ENCODE data around the gene AAMP. TPM values are rescaled to one million over a fixed set of nuclear protein-coding genes. Genes with fewer than 3 reads are reported as not detected.
A peak's percentile ranks its signal among the peaks of the same experiment; 100 is the strongest.

AAMP gene
- total and polyA plus RNA-seq, 4 experiments from 2014 or later, result 66.2 to 101 (median 72.6) TPM

- Histone ChIP-seq H3K27ac (ENCODE audit: low read depth, low read length) (no peak overlapping the region), H3K9me3 (ENCODE audit: control insufficient read depth in 1 of 2, low read length in 2 of 2) (no peaks in the 10 kb centered on the region), H3K4me1 (ENCODE audit: insufficient read depth, low read length) (peaks cover 8% of the 10 kb centered on the region), H3K4me3 (ENCODE audit: low read length in 2 of 2) (no peak overlapping the region), H3K36me3 (ENCODE audit: insufficient read depth, low read length) (no peaks in the 10 kb centered on the region), H3K27me3 (ENCODE audit: insufficient read depth, low read length) (no peaks in the 10 kb centered on the region)
- Mint-ChIP-seq H3K27ac (peak overlapping the region in 1 of 7 donors; percentile 41), H3K36me3 (no peaks in the 10 kb centered on the region), H3K4me3 (no peak overlapping the region), H3K27me3 (peaks cover 0 to 1% of the 10 kb centered on the region in 2 donors), H3K4me1 (peaks cover 3 to 11% (median 6%) of the 10 kb centered on the region in 4 donors), H3K9me3 (no peaks in the 10 kb centered on the region)
- DNase-seq, result no peak
- ChIA-PET POLR2A (ENCODE audit: partially characterized antibody) (no interaction called here), CTCF (ENCODE audit: partially characterized antibody) (interaction anchor here (1.5 to 5.4 kb wide), 2 partner anchors 52 to 56 kb away, joined by 3 to 44 read pairs; partner anchors contain the start of gene CATIP)
- intact Hi-C loops (cut with micrococcal nuclease), result no loop called here
These were observed 35.4 kb upstream of the AAMP start for GRCh38 chr2:218305383-218305782.

GRCh38 chr2:218301176-218301819, 31.4 kb upstream of the AAMP start:
- H3K36me3 ChIP-seq (ENCODE audit: insufficient read depth, low read length), result no peaks in the 10 kb centered on the region
- H3K4me1 ChIP-seq (ENCODE audit: insufficient read depth, low read length), result peaks cover 8% of the 10 kb centered on the region
- no peaks in the 10 kb centered on the region for H3K27me3 Mint-ChIP-seq
- no peaks in the 10 kb centered on the region for H3K36me3 Mint-ChIP-seq
- ChIA-PET POLR2A (ENCODE audit: partially characterized antibody) (interaction anchor here (0.9 to 1.9 kb wide), 12 partner anchors 9 to 105 kb away, joined by 3 to 12 read pairs (median 4); partner anchors contain the start of genes CATIP and TMBIM1), CTCF (ENCODE audit: partially characterized antibody) (interaction anchor here (0.6 to 3.9 kb wide), 28 partner anchors 9 to 547 kb away, joined by 3 to 136 read pairs (median 4); partner anchors contain the start of genes AAMP, CATIP, CTDSP1 and PNKD)
- no peaks in the 10 kb centered on the region for H3K27me3 ChIP-seq (ENCODE audit: insufficient read depth, low read length)
- H3K9me3 Mint-ChIP-seq, result no peaks in the 10 kb centered on the region
- no peaks in the 10 kb centered on the region for H3K9me3 ChIP-seq (ENCODE audit: control insufficient read depth in 1 of 2, low read length in 2 of 2)
- no peak overlapping the region for H3K4me3 ChIP-seq (ENCODE audit: low read length in 2 of 2)
- DNase-seq, result peak; percentile 83 to 87 (median 84)
- H3K27ac Mint-ChIP-seq, result peak overlapping the region; percentile 7 to 91 (median 39)
- H3K27ac ChIP-seq (ENCODE audit: low read depth, low read length), result no peak overlapping the region
- intact Hi-C loops (cut with micrococcal nuclease), result loop anchor here (1.0 kb wide), 7 partner anchors 15 to 347 kb away; partner anchors contain the start of gene CATIP
- H3K4me1 Mint-ChIP-seq, result peaks cover 3 to 8% (median 5%) of the 10 kb centered on the region in 4 donors
- H3K4me3 Mint-ChIP-seq, result no peak overlapping the region

GRCh38 chr2:218300141-218300540, 30.2 kb upstream of the AAMP start:
- Histone ChIP-seq H3K9me3 (ENCODE audit: control insufficient read depth in 1 of 2, low read length in 2 of 2) (no peaks in the 10 kb centered on the region), H3K4me3 (ENCODE audit: low read length in 2 of 2) (no peak overlapping the region), H3K4me1 (ENCODE audit: insufficient read depth, low read length) (peaks cover 8% of the 10 kb centered on the region), H3K27ac (ENCODE audit: low read depth, low read length) (no peak overlapping the region), H3K27me3 (ENCODE audit: insufficient read depth, low read length) (no peaks in the 10 kb centered on the region), H3K36me3 (ENCODE audit: insufficient read depth, low read length) (no peaks in the 10 kb centered on the region)
- Mint-ChIP-seq H3K9me3 (no peaks in the 10 kb centered on the region), H3K4me1 (peaks cover 3 to 12% (median 7%) of the 10 kb centered on the region in 4 donors), H3K27ac (peak overlapping the region in 2 of 7 donors; percentile 0 to 33), H3K4me3 (peak overlapping the region in 1 of 8 donors; percentile 22), H3K27me3 (no peaks in the 10 kb centered on the region), H3K36me3 (no peaks in the 10 kb centered on the region)
- intact Hi-C loops (cut with micrococcal nuclease), result no loop called here
- DNase-seq, result no peak
- POLR2A ChIA-PET (ENCODE audit: partially characterized antibody), result interaction anchor here (1.2 to 2.4 kb wide), 3 partner anchors 27 to 97 kb away, joined by 3 to 8 read pairs (median 3); partner anchors contain the start of gene CATIP
- CTCF ChIA-PET (ENCODE audit: partially characterized antibody), result interaction anchor here (1.1 to 20.1 kb wide), 4 partner anchors 10 to 58 kb away, joined by 3 to 446 read pairs (median 81); partner anchors contain the start of genes AAMP, CATIP and PNKD

GRCh38 chr2:218298314-218298875, 28.5 kb upstream of the AAMP start:
- Mint-ChIP-seq H3K27ac (peak overlapping the region in 2 of 7 donors; percentile 12 to 56), H3K4me3 (no peak overlapping the region), H3K9me3 (no peaks in the 10 kb centered on the region), H3K27me3 (no peaks in the 10 kb centered on the region), H3K36me3 (no peaks in the 10 kb centered on the region), H3K4me1 (peaks cover 10 to 28% (median 20%) of the 10 kb centered on the region in 4 donors)
- CTCF ChIA-PET (ENCODE audit: partially characterized antibody), result interaction anchor here (0.9 to 20.1 kb wide), 10 partner anchors 8 to 168 kb away, joined by 3 to 446 read pairs (median 4); partner anchors contain the start of genes AAMP, CATIP and PNKD
- no peaks in the 10 kb centered on the region for H3K9me3 ChIP-seq (ENCODE audit: control insufficient read depth in 1 of 2, low read length in 2 of 2)
- H3K27ac ChIP-seq (ENCODE audit: low read depth, low read length), result no peak overlapping the region
- no peaks in the 10 kb centered on the region for H3K36me3 ChIP-seq (ENCODE audit: insufficient read depth, low read length)
- intact Hi-C loops (cut with micrococcal nuclease), result no loop called here
- peaks cover 16% of the 10 kb centered on the region for H3K4me1 ChIP-seq (ENCODE audit: insufficient read depth, low read length)
- DNase-seq, result no peak
- H3K27me3 ChIP-seq (ENCODE audit: insufficient read depth, low read length), result no peaks in the 10 kb centered on the region
- H3K4me3 ChIP-seq (ENCODE audit: low read length in 2 of 2), result no peak overlapping the region
- POLR2A ChIA-PET (ENCODE audit: partially characterized antibody), result interaction anchor here (1.1 to 11.2 kb wide), 5 partner anchors 11 to 102 kb away, joined by 3 to 176 read pairs (median 6); partner anchors contain the start of genes AAMP, CATIP, CTDSP1 and PNKD

GRCh38 chr2:218296847-218297246, 26.9 kb upstream of the AAMP start:
- Histone ChIP-seq H3K27ac (ENCODE audit: low read depth, low read length) (no peak overlapping the region), H3K9me3 (ENCODE audit: control insufficient read depth in 1 of 2, low read length in 2 of 2) (no peaks in the 10 kb centered on the region), H3K4me1 (ENCODE audit: insufficient read depth, low read length) (peaks cover 25% of the 10 kb centered on the region), H3K27me3 (ENCODE audit: insufficient read depth, low read length) (no peaks in the 10 kb centered on the region), H3K4me3 (ENCODE audit: low read length in 2 of 2) (no peak overlapping the region), H3K36me3 (ENCODE audit: insufficient read depth, low read length) (no peaks in the 10 kb centered on the region)
- Mint-ChIP-seq H3K27me3 (no peaks in the 10 kb centered on the region), H3K27ac (no peak overlapping the region), H3K9me3 (no peaks in the 10 kb centered on the region), H3K36me3 (no peaks in the 10 kb centered on the region), H3K4me1 (peaks cover 13 to 38% (median 25%) of the 10 kb centered on the region in 4 donors), H3K4me3 (no peak overlapping the region)
- intact Hi-C loops (cut with micrococcal nuclease), result no loop called here
- POLR2A ChIA-PET (ENCODE audit: partially characterized antibody), result interaction anchor here (0.6 to 11.2 kb wide), 4 partner anchors 11 to 71 kb away, joined by 3 to 176 read pairs (median 12); partner anchors contain the start of genes AAMP and PNKD
- DNase-seq, result no peak
- CTCF ChIA-PET (ENCODE audit: partially characterized antibody), result interaction anchor here (2.0 to 20.1 kb wide), 3 partner anchors 11 to 61 kb away, joined by 21 to 446 read pairs (median 151); partner anchors contain the start of genes AAMP, CATIP and PNKD

- no peaks in the 10 kb centered on the region for H3K27me3 ChIP-seq (ENCODE audit: insufficient read depth, low read length)
- Mint-ChIP-seq H3K4me3 (no peak overlapping the region), H3K27ac (peak overlapping the region in 2 of 7 donors; percentile 70 to 77), H3K9me3 (no peaks in the 10 kb centered on the region), H3K36me3 (peaks cover 0 to 4% of the 10 kb centered on the region in 2 donors), H3K4me1 (peaks cover 11 to 39% (median 22%) of the 10 kb centered on the region in 4 donors), H3K27me3 (no peaks in the 10 kb centered on the region)
- H3K4me3 ChIP-seq (ENCODE audit: low read length in 2 of 2), result no peak overlapping the region
- H3K9me3 ChIP-seq (ENCODE audit: control insufficient read depth in 1 of 2, low read length in 2 of 2), result no peaks in the 10 kb centered on the region
- intact Hi-C loops (cut with micrococcal nuclease), result no loop called here
- no peaks in the 10 kb centered on the region for H3K36me3 ChIP-seq (ENCODE audit: insufficient read depth, low read length)
- CTCF ChIA-PET (ENCODE audit: partially characterized antibody), result interaction anchor here (2.0 to 20.1 kb wide), 4 partner anchors 10 to 100 kb away, joined by 21 to 446 read pairs (median 94); partner anchors contain the start of genes AAMP, CATIP and PNKD
- H3K27ac ChIP-seq (ENCODE audit: low read depth, low read length), result no peak overlapping the region
- DNase-seq, result no peak
- POLR2A ChIA-PET (ENCODE audit: partially characterized antibody), result interaction anchor here (2.1 to 11.2 kb wide), 3 partner anchors 11 to 71 kb away, joined by 5 to 176 read pairs (median 18); partner anchors contain the start of genes AAMP and PNKD
- peaks cover 21% of the 10 kb centered on the region for H3K4me1 ChIP-seq (ENCODE audit: insufficient read depth, low read length)
These were observed 26.3 kb upstream of the AAMP start for GRCh38 chr2:218296200-218296599.
